Measurements from ENCODE around the gene CBLB. TPM values are rescaled to one million over a fixed set of nuclear protein-coding genes. Genes with fewer than 3 reads are reported as not detected.

CBLB gene
- total RNA-seq, 1 donor from 2014 or later: 30.0 TPM

GRCh38 chr3:105850593-105850992 is 18.2 kb downstream of the CBLB start:
- no peak overlapping the region for H3K4me3 ChIP-seq (ENCODE audit: low read depth, low read length)
- FAIRE-seq: no peak
- no peak for TF ChIP-seq CTCF (IDR thresholded peaks at IDR 0.05; ENCODE audit: insufficient read depth, low read length, severe bottlenecking)

GRCh38 chr3:105848821-105849220 is 20.0 kb downstream of the CBLB start:
- DNase-seq (ENCODE audit: low read depth): no peak
- no peak overlapping the region for H3K4me3 ChIP-seq (ENCODE audit: low read depth, low read length)
- FAIRE-seq: no peak
- TF ChIP-seq CTCF (IDR thresholded peaks at IDR 0.05; ENCODE audit: insufficient read depth, low read length, severe bottlenecking): no peak
- peaks cover 4% of the 10 kb centered on the region for H3K36me3 ChIP-seq (ENCODE audit: control insufficient read depth, insufficient read depth, low read length)
- H3K27me3 ChIP-seq (ENCODE audit: control insufficient read depth, insufficient read depth, low read length): no peaks in the 10 kb centered on the region

More at GRCh38 chr3:105850593-105850992, 18.2 kb downstream of the CBLB start:
- no peaks in the 10 kb centered on the region for H3K27me3 ChIP-seq (ENCODE audit: control insufficient read depth, insufficient read depth, low read length)
- peaks cover 4% of the 10 kb centered on the region for H3K36me3 ChIP-seq (ENCODE audit: control insufficient read depth, insufficient read depth, low read length)
- no peak for DNase-seq (ENCODE audit: low read depth)

GRCh38 chr3:105847865-105848264 is 20.9 kb downstream of the CBLB start:
- no peak for TF ChIP-seq CTCF (IDR thresholded peaks at IDR 0.05; ENCODE audit: insufficient read depth, low read length, severe bottlenecking)
- FAIRE-seq (no peak), DNase-seq (ENCODE audit: low read depth) (no peak)
- Histone ChIP-seq H3K27me3 (ENCODE audit: control insufficient read depth, insufficient read depth, low read length) (no peaks in the 10 kb centered on the region), H3K36me3 (ENCODE audit: control insufficient read depth, insufficient read depth, low read length) (peaks cover 1% of the 10 kb centered on the region), H3K4me3 (ENCODE audit: low read depth, low read length) (no peak overlapping the region)

- Histone ChIP-seq H3K4me3 (ENCODE audit: low read depth, low read length) (no peak overlapping the region), H3K36me3 (ENCODE audit: control insufficient read depth, insufficient read depth, low read length) (peaks cover 3% of the 10 kb centered on the region), H3K27me3 (ENCODE audit: control insufficient read depth, insufficient read depth, low read length) (no peaks in the 10 kb centered on the region)
- DNase-seq (ENCODE audit: low read depth) (no peak), FAIRE-seq (no peak)
- no peak for TF ChIP-seq CTCF (IDR thresholded peaks at IDR 0.05; ENCODE audit: insufficient read depth, low read length, severe bottlenecking)
Observed at GRCh38 chr3:105847452-105847851, 21.4 kb downstream of the CBLB start.

GRCh38 chr3:105846809-105847208 is 22.0 kb downstream of the CBLB start:
- TF ChIP-seq CTCF (IDR thresholded peaks at IDR 0.05; ENCODE audit: insufficient read depth, low read length, severe bottlenecking): no peak
- Histone ChIP-seq H3K27me3 (ENCODE audit: control insufficient read depth, insufficient read depth, low read length) (no peaks in the 10 kb centered on the region), H3K36me3 (ENCODE audit: control insufficient read depth, insufficient read depth, low read length) (peaks cover 4% of the 10 kb centered on the region), H3K4me3 (ENCODE audit: low read depth, low read length) (no peak overlapping the region)
- FAIRE-seq: no peak
- DNase-seq (ENCODE audit: low read depth): no peak

- no peak for FAIRE-seq
- TF ChIP-seq CTCF (IDR thresholded peaks at IDR 0.05; ENCODE audit: insufficient read depth, low read length, severe bottlenecking): no peak
- no peaks in the 10 kb centered on the region for H3K27me3 ChIP-seq (ENCODE audit: control insufficient read depth, insufficient read depth, low read length)
Observed at GRCh38 chr3:105845488-105845887, 23.3 kb downstream of the CBLB start.

More at GRCh38 chr3:105845488-105845887, 23.3 kb downstream of the CBLB start:
- no peak for DNase-seq (ENCODE audit: low read depth)
- no peak overlapping the region for H3K4me3 ChIP-seq (ENCODE audit: low read depth, low read length)
- H3K36me3 ChIP-seq (ENCODE audit: control insufficient read depth, insufficient read depth, low read length): peaks cover 4% of the 10 kb centered on the region
